Kidney (tissue), 14 donors: ENCODE results near the gene NR2C2AP. TPM values are rescaled to one million over a fixed set of nuclear protein-coding genes. Genes with fewer than 3 reads are reported as not detected.

Experiments
- DNase-seq, 5 donors: peaks; one replicate each; pipeline ENCODE4 v3.0.0-alpha.2; 2013 to 2020
- FAIRE-seq: peaks from 2 replicates; lab custom pipeline; 2012; peaks lifted over from hg19 to GRCh38; lab: Jason Lieb, UNC
- H3K27ac ChIP-seq, 2 donors: one replicate each; pipeline ENCODE4 v1.7.0; 2013; ENCODE audit warnings: low read depth in 2 of 2, low read length in 2 of 2, inconsistent platforms in 1 of 2
- H3K27me3 ChIP-seq: one replicate; pipeline ENCODE4 v1.7.1; 2013; ENCODE audit warnings: low read length, inconsistent platforms; ENCODE audit not compliant: control insufficient read depth, insufficient read depth
- H3K36me3 ChIP-seq, 3 donors: one replicate each; pipeline versions ENCODE4 v1.7.0 to v1.7.1; 2013; ENCODE audit warnings: low read length in 3 of 3, control low read depth in 1 of 3, inconsistent platforms in 1 of 3; ENCODE audit not compliant: insufficient read depth in 3 of 3, control insufficient read depth in 2 of 3
- H3K4me1 ChIP-seq, 3 donors: one replicate each; pipeline versions ENCODE4 v1.7.0 to v1.7.1; 2013; ENCODE audit warnings: low read length in 3 of 3, inconsistent platforms in 1 of 3, low read depth in 1 of 3; ENCODE audit not compliant: control insufficient read depth in 2 of 3, insufficient read depth in 2 of 3
- H3K4me3 ChIP-seq, 3 donors: one replicate each; pipeline versions ENCODE4 v1.7.0 to v1.8.1; 2013; ENCODE audit warnings: low read length in 3 of 3, control low read depth in 1 of 3, inconsistent platforms in 1 of 3
- H3K9ac ChIP-seq, 3 donors: one replicate each; pipeline versions ENCODE4 v1.7.0 to v1.7.1; 2013; ENCODE audit warnings: low read length in 3 of 3, control low read depth in 1 of 3, inconsistent platforms in 1 of 3
- H3K9me3 ChIP-seq, 3 donors: one replicate each; pipeline versions ENCODE4 v1.7.0 to v1.7.1; 2013; ENCODE audit warnings: low read length in 3 of 3, control low read depth in 1 of 3, inconsistent platforms in 1 of 3; ENCODE audit not compliant: control insufficient read depth in 2 of 3, insufficient read depth in 1 of 3
- CTCF ChIP-seq: IDR thresholded peaks from 3 replicates; pipeline ENCODE4 v1.5.1; 2012; ENCODE audit warnings: mild to moderate bottlenecking, moderate library complexity, borderline replicate concordance; ENCODE audit not compliant: insufficient read depth; ENCODE audit errors: extremely low read depth
- intact Hi-C: fragments of 100-400 bp; cut with DNase I; formaldehyde crosslinking; loops from one replicate; pipeline ENCODE4 v1.11.1; 2022
- polyA plus RNA-seq: library from polyadenylated mRNA; stranded (reverse); fragments of 350-450 nt; fragmentation: Illumina TruSeq; extraction: RNeasy Lipid Tissue Mini Kit (QIAGEN cat#74804); gene quantifications from one replicate; pipeline ENCODE4 v1.2.3, GENCODE V29; 2014; ENCODE audit warnings: low read depth, low replicate concordance; ENCODE audit not compliant: insufficient read depth
- total RNA-seq: library from RNA; stranded (reverse); fragmentation: NEBNext Ultra II Directional; extraction: Animal tissue kit (Norgen Biotek cat#: 25700); gene quantifications from one replicate; pipeline ENCODE4 v1.2.1, GENCODE V29; 2021
- donor health status: control.
- donor health status: control.
- donor health status: control.
- donor health status: control.
- donor health status: control.
- donor health status: DM: yes; HTN: yes; CAD: no.
- donor health status: Normal renal cell carcinoma (clear cell type).

NR2C2AP gene
- total and polyA plus RNA-seq, 2 donors from 2014 or later, result 13.5 to 15.5 TPM

- intact Hi-C loops, result no loop called here
- Histone ChIP-seq H3K27me3 (no peaks in the 10 kb centered on the region), H3K36me3 (no peaks in the 10 kb centered on the region), H3K9me3 (peaks cover 0 to 15% (median 4%) of the 10 kb centered on the region in 3 donors), H3K9ac (no peak overlapping the region), H3K4me3 (no peak overlapping the region), H3K27ac (no peak overlapping the region), H3K4me1 (no peaks in the 10 kb centered on the region)
- no peak for TF ChIP-seq CTCF
- DNase-seq (no peak), FAIRE-seq (no peak)
Measured at GRCh38 chr19:19236173-19236572, 33.0 kb upstream of the NR2C2AP start.

- DNase-seq (no peak), FAIRE-seq (no peak)
- no peak for TF ChIP-seq CTCF
Measured at GRCh38 chr19:19234220-19234816, 31.1 kb upstream of the NR2C2AP start.

GRCh38 chr19:19232261-19232721 is 29.1 kb upstream of the NR2C2AP start:
- TF ChIP-seq CTCF, result no peak
- Histone ChIP-seq H3K27ac (no peak overlapping the region), H3K27me3 (no peaks in the 10 kb centered on the region), H3K36me3 (no peaks in the 10 kb centered on the region), H3K4me1 (no peaks in the 10 kb centered on the region), H3K9me3 (peaks cover 0 to 15% (median 4%) of the 10 kb centered on the region in 3 donors), H3K4me3 (no peak overlapping the region), H3K9ac (no peak overlapping the region)
- DNase-seq, result no peak
- intact Hi-C loops, result no loop called here
- no peak for FAIRE-seq

More at GRCh38 chr19:19234220-19234816, 31.1 kb upstream of the NR2C2AP start:
- Histone ChIP-seq H3K9ac (no peak overlapping the region), H3K27me3 (no peaks in the 10 kb centered on the region), H3K4me1 (no peaks in the 10 kb centered on the region), H3K4me3 (no peak overlapping the region), H3K27ac (no peak overlapping the region), H3K36me3 (no peaks in the 10 kb centered on the region), H3K9me3 (peaks cover 0 to 15% (median 4%) of the 10 kb centered on the region in 3 donors)
- intact Hi-C loops, result no loop called here
